Measurements from ENCODE around the gene ZNF57. TPM values are rescaled to one million over a fixed set of nuclear protein-coding genes. Genes with fewer than 3 reads are reported as not detected.

ZNF57 gene
- total RNA-seq, 4 donors from 2014 or later: 1.2 to 22.1 (median 14.1) TPM

DNA sequence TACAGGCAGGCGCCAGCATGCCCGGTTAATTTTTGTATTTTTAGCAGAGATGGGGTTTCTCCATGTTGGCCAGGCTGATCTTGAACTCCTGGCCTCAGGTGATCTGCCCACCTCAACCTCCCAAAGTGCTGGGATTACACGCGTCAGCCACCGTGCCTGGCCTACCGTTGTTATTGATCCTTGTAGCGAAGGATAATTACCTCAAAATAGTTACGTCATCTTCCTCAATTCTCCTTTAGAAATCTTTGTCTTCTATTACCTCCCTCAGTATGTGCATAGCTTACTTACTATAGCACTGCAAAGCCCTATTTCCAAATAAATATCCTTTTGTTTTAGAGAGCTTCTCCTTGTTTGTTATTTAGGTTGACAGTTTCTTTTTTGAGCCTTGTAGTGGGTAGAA, 67.2 kb downstream of the ZNF57 start:
- in situ Hi-C loops (cut with MboI; ENCODE audit: low pct_ligation_motif_present in 1 of 4, low pct_unique_long_range_greater_than_20kb in 1 of 4, low sequenced_read_pairs in 3 of 4) (loop anchor here in 2 of 4 donors (10.0 to 25.0 kb wide), 2 partner anchors 119 to 137 kb away; partner anchors contain the start of gene GNA11 (in 1 of the 2)), intact Hi-C loops (cut with DNase I; ENCODE audit: low total_unique reads) (loop anchor here (10.0 kb wide), 1 partner anchor 137 kb away; no protein-coding TSS in a partner anchor)

More for the DNA sequence above, 67.2 kb downstream of the ZNF57 start:
- H3K9me3 ChIP-seq: no peaks in the 10 kb centered on the region
- 64 to 78% methylated on average over 4 to 8 of the region's 8 CpGs for WGBS, 2 donors (ENCODE audit: low coverage in 1 of 2)
- DNase-seq: no peak
- no peaks in the 10 kb centered on the region for H3K36me3 ChIP-seq
- H3K4me3 ChIP-seq: no peak overlapping the region
- H3K27ac ChIP-seq: no peak overlapping the region
- peaks cover 0 to 21% (median 7%) of the 10 kb centered on the region in 4 donors for H3K4me1 ChIP-seq
- no peaks in the 10 kb centered on the region for H3K27me3 ChIP-seq
- no peak for TF ChIP-seq EP300 (IDR thresholded peaks at IDR 0.05; ENCODE audit: low read depth)
- no peak for TF ChIP-seq POLR2AphosphoS5 (IDR thresholded peaks at IDR 0.05)

Other genes starting within 250 kb of the ZNF57 start
- gene GNG7, start 198.2 kb upstream of the ZNF57 start, total RNA-seq: 10 to 100 TPM in 1 of 4 donors, 1 to 10 TPM in 3; 1.6 to 13.1 (median 4.0) TPM
- gene DIRAS1, start 179.6 kb upstream of the ZNF57 start, total RNA-seq: 1 to 10 TPM in 1 of 4 donors, under 1 TPM in 2, not detected in 1; 0.41 to 1.4 (median 0.64) TPM
- 10 to 100 TPM; 10.1 to 40.4 (median 24.7) TPM for gene SLC39A3, start 160.9 kb upstream of the ZNF57 start, total RNA-seq
- gene SGTA, start 117.7 kb upstream of the ZNF57 start, total RNA-seq: 10 to 100 TPM; 37.0 to 66.6 (median 47.5) TPM
- gene THOP1, start 115.4 kb upstream of the ZNF57 start, total RNA-seq: 100 to 1,000 TPM in 1 of 4 donors, 10 to 100 TPM in 3; 32.9 to 149 (median 42.0) TPM
- gene ZNF554, start 81.1 kb upstream of the ZNF57 start, total RNA-seq: 10 to 100 TPM in 1 of 4 donors, 1 to 10 TPM in 2, under 1 TPM in 1; 0.75 to 10.2 (median 4.9) TPM
- gene ZNF555, start 59.5 kb upstream of the ZNF57 start, total RNA-seq: 1 to 10 TPM; 2.6 to 6.4 (median 3.9) TPM
- gene ZNF556, start 33.6 kb upstream of the ZNF57 start, total RNA-seq: not detected
- 1 to 10 TPM in 3 of 4 donors, not detected in 1; 4.2 to 9.3 (median 5.1) TPM for gene ZNF77, start 44.0 kb downstream of the ZNF57 start, total RNA-seq
- not detected for gene TLE6, start 76.6 kb downstream of the ZNF57 start, total RNA-seq
- gene TLE2, start 128.4 kb downstream of the ZNF57 start, total RNA-seq: 10 to 100 TPM; 31.4 to 70.0 (median 47.5) TPM
- gene TLE5, start 161.6 kb downstream of the ZNF57 start, total RNA-seq: 100 to 1,000 TPM; 307 to 561 (median 400) TPM
- 100 to 1,000 TPM; 160 to 467 (median 242) TPM for gene GNA11, start 193.4 kb downstream of the ZNF57 start, total RNA-seq
- gene GNA15, start 235.1 kb downstream of the ZNF57 start, total RNA-seq: 1 to 10 TPM in 2 of 4 donors, not detected in 2; 1.9 to 2.2 TPM